ENCODE measurements around the gene NRP1.

Gene NRP1

GRCh38 chr10:33215635-33216034, 118.8 kb downstream of the NRP1 start:
- intact Hi-C loops (cut with DNase I; ENCODE audit: low total_unique reads): no loop called here
- Histone ChIP-seq H3K4me1 (peaks cover 0 to 55% (median 30%) of the 10 kb centered on the region in 4 donors), H3K9me3 (no peaks in the 10 kb centered on the region), H3K27ac (peak overlapping the region; percentile 60 to 79), H3K36me3 (peaks cover 0 to 13% (median 12%) of the 10 kb centered on the region in 3 donors), H3K27me3 (no peaks in the 10 kb centered on the region), H3K4me3 (no peak overlapping the region)
- peak; percentile 38 to 74 for DNase-seq
- TF ChIP-seq CTCF (IDR thresholded peaks at IDR 0.05): no peak

- Histone ChIP-seq H3K9me3 (no peaks in the 10 kb centered on the region), H3K27ac (peak overlapping the region; percentile 60 to 79), H3K4me3 (no peak overlapping the region), H3K27me3 (no peaks in the 10 kb centered on the region), H3K36me3 (peaks cover 0 to 13% (median 12%) of the 10 kb centered on the region in 3 donors), H3K4me1 (peaks cover 0 to 55% (median 30%) of the 10 kb centered on the region in 4 donors)
- no peak for DNase-seq
- no peak for TF ChIP-seq CTCF (IDR thresholded peaks at IDR 0.05)
- intact Hi-C loops (cut with DNase I; ENCODE audit: low total_unique reads): no loop called here
Measured at GRCh38 chr10:33215154-33215553, 119.3 kb downstream of the NRP1 start.

- intact Hi-C loops (cut with DNase I; ENCODE audit: low total_unique reads): no loop called here
- Histone ChIP-seq H3K27me3 (no peaks in the 10 kb centered on the region), H3K27ac (peak overlapping the region in 1 of 2 donors; percentile 79)
Measured at GRCh38 chr10:33214174-33214573, 120.3 kb downstream of the NRP1 start.

GRCh38 chr10:33212061-33212748, 122.3 kb downstream of the NRP1 start:
- peaks cover 0 to 20% (median 13%) of the 10 kb centered on the region in 3 donors for H3K36me3 ChIP-seq
- H3K27ac ChIP-seq: peak overlapping the region; percentile 68 to 79

More at GRCh38 chr10:33214174-33214573, 120.3 kb downstream of the NRP1 start:
- no peak for DNase-seq
- no peaks in the 10 kb centered on the region for H3K9me3 ChIP-seq
- peaks cover 0 to 55% (median 30%) of the 10 kb centered on the region in 4 donors for H3K4me1 ChIP-seq
- H3K4me3 ChIP-seq: no peak overlapping the region
- TF ChIP-seq CTCF (IDR thresholded peaks at IDR 0.05): no peak
- H3K36me3 ChIP-seq: peaks cover 0 to 13% (median 12%) of the 10 kb centered on the region in 3 donors

GRCh38 chr10:33211106-33211878, 123.2 kb downstream of the NRP1 start:
- H3K27ac ChIP-seq: peak overlapping the region; percentile 68 to 79

More at GRCh38 chr10:33212061-33212748, 122.3 kb downstream of the NRP1 start:
- intact Hi-C loops (cut with DNase I; ENCODE audit: low total_unique reads): no loop called here
- no peak for DNase-seq
- no peak overlapping the region for H3K4me3 ChIP-seq
- no peaks in the 10 kb centered on the region for H3K9me3 ChIP-seq
- H3K27me3 ChIP-seq: no peaks in the 10 kb centered on the region
- peaks cover 0 to 47% (median 29%) of the 10 kb centered on the region in 4 donors for H3K4me1 ChIP-seq
- TF ChIP-seq CTCF (IDR thresholded peaks at IDR 0.05): no peak

More at GRCh38 chr10:33211106-33211878, 123.2 kb downstream of the NRP1 start:
- peak overlapping the region; percentile 7 to 19 for H3K4me3 ChIP-seq
- peaks cover 0 to 29% (median 16%) of the 10 kb centered on the region in 3 donors for H3K36me3 ChIP-seq
- intact Hi-C loops (cut with DNase I; ENCODE audit: low total_unique reads): no loop called here
- H3K4me1 ChIP-seq: peaks cover 0 to 38% (median 21%) of the 10 kb centered on the region in 4 donors
- DNase-seq: peak; percentile 63 to 83
- TF ChIP-seq CTCF (IDR thresholded peaks at IDR 0.05): no peak
- H3K27me3 ChIP-seq: no peaks in the 10 kb centered on the region
- no peaks in the 10 kb centered on the region for H3K9me3 ChIP-seq
